GM21423 (cell line): ENCODE measurements around the gene APOL2.
"Not testable (repeated sequence)": the region's sequence is repeated elsewhere in the genome, so short reads cannot be mapped to it uniquely, and the experiment has no call there.

Source experiments
- ATAC-seq: cut with Tn5 transposase; IDR thresholded peaks from one replicate; pipeline ENCODE4 v1.9.1; 2021; ENCODE audit warnings: mild to moderate bottlenecking, moderate library complexity; ENCODE audit not compliant: unreplicated experiment

APOL2 gene, protein sequence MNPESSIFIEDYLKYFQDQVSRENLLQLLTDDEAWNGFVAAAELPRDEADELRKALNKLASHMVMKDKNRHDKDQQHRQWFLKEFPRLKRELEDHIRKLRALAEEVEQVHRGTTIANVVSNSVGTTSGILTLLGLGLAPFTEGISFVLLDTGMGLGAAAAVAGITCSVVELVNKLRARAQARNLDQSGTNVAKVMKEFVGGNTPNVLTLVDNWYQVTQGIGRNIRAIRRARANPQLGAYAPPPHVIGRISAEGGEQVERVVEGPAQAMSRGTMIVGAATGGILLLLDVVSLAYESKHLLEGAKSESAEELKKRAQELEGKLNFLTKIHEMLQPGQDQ

DNA sequence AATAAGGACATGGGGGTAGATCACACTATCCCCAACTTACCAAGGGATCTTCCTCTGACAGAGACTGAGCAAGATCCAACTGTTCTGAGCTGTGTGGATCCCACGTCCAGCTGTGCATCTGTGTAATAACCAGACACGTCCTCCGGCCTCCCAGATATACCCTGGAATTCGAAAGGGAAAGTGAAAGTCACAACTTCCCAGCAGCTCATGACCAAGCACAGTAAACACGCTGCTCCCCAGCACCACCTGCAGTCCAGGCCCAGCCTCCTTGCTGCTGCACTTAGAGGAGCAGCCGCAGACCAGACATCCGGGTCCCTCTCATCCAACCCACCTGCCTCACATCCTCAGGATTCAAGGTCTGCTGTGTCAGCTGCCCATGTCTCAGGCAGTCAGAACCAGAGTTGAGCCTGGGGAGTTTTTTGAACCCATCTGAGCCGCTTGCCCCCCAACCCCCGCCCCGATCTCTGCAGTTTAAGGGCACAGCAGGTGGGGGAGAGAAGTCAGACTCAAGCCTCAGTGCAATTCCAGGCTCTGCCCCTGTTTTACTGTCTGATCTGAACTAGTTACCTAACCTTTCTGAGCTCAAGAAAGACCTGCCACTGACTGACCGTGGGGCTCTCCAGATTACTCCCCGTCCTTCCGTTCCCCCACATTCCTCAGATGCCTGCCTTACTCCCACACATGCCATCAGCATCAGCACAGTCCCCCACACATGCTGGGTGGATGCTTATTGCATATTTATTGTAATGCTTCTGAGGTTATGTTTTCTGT, at the start of gene APOL2:
APOL2 (minus strand) TSS at position 127 of the 771 bp plus-strand sequence. CDS start 6,365 bp downstream, outside the sequence.
- peak; percentile 85 for ATAC-seq

DNA sequence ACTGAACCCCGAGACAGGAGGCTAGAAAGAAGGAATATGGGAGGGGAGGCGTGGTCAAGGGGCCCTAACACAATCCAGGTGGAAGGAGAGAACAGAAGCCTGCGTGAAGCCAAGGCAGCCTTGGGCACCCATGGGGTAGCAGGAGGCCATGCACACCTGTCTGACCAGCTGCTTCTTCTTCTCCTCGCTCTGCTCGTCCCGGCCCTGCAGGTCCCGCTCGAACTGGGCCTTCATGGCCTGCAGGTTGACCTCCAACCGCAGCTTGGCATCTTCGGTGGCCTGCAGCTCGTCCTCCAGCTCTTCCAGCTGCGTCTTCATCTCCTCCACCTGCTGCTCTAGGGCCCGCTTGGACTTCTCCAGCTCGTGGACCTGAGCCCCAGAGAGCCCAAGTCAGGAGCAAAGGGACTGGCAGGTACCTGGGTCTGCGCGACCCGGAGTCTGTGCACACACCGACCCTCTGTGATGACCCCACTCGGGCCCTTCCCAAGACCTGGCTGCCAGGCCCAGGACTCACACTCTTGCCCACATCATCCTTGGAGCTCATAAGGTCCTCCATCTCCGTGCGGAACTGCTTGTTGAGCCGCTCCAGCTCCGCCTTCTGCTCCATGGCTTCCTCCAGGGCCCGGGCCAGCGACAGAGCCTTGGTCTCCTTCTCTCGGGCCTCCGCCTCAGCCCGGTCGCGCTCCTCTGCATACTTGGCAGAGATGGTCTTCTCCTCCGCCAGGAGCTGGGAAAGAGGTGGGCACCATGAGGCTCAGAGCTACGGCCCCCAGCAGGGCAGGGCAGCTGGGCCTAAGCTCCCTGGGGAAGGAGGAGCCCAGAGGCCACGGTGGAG, 49.5 kb upstream of the APOL2 start:
- no peak for ATAC-seq

DNA sequence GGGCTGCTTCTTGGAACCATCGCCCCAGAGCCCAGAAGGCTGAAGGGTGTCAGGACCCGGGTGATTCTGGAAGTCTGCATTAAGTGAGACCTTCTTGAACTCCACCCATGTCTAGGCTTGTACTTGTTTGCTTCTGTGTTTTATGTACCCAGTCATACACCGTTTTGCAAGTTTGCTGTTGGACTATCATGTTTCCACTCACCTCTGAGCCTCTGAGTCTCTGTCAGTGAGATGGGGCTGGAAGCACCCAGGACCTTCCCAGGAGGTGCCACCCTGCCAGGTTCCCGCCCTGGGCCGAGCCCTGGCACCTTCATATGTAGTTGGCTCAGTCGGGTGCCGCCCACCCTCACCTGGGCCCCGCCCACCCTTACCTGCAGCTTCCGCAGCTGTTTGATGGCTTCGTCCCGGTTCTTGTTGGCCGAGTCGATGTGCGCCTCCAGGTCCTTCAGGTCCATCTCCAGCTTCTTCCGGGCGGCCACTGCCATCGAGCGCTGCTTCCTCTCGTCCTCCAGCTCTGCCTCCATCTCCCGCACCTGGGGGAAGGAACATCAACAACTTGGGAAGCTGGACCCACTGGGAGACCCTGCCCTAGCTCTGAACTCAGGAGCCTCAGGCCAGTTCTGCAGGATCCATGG, 48.7 kb upstream of the APOL2 start:
- ATAC-seq: no peak

DNA sequence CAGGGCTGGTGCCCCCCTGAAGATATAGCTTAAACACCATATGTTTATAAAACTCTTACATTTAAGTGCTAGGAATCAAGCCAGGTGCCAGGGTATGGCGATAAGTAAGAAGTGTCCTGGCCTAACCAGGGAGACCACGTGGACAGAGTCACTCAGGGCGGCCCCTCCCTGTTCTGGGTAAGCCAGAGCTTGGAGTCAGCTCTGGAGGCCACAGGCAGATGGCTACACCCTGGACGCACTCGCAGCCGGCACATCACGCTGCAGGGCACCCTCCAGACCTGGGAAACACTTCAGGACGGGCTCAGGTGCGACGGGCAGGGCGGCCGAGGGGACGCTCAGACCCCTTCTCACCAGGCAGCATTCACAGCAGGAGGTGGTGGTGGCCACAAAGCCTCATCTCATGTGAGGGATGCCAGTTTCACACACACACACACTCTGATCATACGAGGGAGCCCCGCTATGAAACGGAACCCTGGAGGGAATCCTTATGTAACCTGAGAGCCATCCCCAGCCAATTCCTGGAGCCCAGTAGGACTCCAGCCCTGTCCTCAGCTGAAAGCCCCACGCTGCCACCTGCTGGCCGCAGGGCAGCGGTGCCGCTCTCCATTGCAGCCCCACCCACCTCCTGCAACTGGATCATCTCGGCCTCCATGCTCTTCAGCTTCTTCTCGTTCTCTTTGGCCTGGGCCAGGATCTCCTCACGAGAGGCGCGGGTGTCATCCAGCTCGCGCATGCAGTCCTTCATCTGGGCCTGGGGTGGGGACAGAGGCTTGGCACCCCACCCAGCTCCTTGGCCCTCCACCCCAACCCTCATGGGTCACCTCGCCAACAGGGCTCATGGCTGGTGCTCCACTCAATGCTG, 47.0 kb upstream of the APOL2 start:
- no peak for ATAC-seq

DNA sequence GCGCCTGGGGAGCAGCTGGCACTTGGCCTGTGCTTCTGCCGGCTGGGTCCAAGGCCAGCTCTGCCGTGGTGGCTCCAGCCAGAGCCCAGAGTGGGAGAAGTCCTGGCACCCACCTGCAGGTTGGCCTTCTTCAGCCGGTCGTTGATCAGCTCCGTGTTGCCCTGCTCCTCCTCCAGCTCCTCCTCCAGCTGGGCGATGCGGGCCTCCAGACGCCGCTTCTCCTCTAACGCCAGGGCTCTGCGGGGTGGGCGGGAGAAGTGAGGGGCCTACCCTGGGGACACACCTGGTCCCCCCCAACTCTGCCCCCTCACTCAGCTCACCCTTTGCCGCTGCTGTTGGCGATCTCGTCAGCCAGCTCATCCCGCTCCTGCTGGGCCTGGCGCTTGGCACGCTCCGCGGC, 46.2 kb upstream of the APOL2 start:
- ATAC-seq: no peak

DNA sequence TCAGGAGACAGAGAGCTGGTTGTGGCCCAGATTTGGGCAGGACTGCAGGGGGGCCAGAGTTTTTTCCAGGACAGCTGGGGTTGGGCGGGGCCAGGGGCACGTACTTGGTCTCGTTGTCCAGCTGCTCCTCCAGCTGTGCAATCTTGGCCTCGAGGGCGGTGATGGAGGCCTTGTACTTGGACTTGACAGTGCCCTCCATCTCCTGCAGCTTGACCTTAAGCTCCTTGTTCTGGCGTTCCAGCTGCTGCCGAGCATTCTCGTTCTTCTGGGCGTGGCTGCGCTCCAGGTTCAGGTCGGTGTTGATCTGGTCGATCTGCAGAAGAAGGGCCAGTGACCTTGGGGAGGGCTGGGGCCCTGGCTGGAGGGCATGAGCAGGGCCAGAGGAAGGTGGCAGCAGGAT, 45.7 kb upstream of the APOL2 start:
- no peak for ATAC-seq

DNA sequence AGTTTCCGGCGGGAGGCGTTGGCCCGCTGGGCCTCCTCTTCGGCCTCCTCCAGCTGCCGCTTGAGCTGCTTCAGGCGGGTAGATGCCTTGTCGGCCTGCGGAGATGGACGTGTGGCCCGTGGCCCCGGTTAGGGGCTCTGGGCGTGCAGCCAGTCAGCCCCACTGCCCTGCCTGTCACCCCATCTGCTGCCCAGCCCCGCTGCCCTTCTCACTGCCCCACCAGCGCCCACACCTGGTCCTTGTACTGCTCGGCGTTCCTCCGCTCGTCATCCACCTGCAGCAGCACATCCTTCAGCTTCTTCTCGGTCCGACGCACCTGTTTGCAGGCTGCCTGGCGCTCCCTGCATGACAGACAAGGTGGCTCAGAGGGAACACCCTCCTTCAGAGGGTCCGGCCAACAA, 44.8 kb upstream of the APOL2 start:
- no peak for ATAC-seq

DNA sequence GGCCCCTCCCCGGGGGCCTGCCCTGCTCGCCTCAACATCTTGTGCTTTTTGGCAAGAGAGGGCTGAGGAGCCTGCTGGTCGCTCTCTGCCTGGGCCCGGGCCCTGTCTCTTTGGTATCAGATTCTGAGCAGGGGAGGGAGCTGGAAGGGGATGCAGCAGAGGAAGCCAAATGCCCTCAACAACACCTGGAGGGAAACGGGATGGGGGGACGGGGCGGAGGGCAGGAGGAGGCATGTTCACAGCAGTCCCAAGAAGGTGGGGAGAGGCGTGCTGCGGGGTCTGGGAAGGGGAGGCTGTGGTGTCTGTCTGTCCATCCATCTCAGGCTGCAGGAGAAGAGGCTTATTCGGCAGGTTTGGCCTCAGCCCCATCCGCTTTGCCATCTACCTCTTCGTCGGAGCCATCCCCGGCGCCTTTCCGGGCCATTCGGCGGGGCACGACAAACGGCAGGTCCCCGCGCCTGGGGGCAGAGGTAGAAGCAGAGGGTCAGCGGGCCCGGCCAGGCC, 43.1 kb upstream of the APOL2 start:
- ATAC-seq: no peak

DNA sequence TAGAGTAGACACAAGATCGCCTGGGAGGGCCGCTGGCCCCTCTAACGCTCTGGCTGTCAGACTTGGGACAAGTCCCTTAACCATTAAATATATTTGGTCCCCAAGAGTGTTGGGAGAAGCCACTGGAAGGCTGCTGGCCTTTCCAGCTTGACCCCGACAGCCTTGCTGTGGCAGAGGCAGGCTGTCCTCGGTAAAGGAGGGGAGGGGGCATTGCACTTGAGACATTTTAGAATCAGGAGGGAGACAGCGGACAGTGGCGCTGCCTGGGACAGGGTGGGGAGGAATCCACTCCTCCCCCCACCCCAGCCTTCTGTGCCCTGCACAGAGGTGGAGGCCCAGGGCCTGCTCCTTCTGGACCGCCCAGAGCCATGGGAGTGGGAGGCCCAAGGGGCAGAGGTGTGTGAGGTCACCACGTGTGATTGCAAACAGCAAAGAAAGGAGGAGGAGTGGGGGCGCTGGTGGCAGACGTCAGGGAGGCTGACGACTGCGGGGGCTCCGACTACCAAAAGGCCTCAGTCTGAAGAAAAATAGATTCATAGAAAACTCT, 42.5 kb upstream of the APOL2 start:
- ATAC-seq: no peak

DNA sequence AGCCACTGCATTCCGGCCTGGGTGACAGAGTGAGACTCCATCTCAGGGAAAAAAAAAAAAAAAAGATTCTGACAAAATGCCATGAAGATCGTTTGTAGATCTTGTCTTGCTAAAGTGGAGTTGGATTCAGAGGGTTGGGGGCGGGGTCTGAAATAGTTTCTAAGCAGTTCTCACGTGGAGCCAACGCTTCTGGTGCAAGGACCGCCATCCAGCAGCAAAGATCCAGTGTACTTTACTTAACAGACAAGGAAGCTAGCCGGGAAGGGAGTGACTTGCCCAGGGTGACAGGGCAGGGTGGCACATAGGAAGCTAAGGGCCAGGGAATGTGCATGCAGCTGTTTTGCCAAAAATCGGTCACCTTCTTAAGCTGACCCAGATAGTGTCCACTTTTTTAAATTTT, 41.1 kb upstream of the APOL2 start:
- no peak for ATAC-seq

DNA sequence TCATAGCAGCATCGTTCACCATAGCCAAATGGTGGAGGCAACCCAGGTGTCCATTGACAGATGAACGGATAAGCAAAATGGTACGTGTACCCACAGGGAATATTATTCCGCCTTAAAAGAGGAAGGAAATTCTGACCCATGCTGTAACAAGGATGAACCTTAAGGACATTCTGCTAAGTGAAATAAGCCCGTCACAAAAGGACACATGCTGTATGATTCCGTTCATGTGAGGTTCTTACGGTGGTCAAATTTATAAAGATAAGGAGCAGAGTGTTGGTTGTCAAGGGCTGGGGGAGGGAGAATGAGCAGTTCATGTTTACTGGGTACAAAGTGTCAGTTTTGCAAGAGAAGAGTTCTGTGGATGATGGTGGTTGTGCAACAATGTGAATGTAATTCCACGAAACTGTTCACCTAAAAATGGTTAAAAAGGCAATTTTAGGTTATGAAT, 39.9 kb upstream of the APOL2 start:
- no peak for ATAC-seq

DNA sequence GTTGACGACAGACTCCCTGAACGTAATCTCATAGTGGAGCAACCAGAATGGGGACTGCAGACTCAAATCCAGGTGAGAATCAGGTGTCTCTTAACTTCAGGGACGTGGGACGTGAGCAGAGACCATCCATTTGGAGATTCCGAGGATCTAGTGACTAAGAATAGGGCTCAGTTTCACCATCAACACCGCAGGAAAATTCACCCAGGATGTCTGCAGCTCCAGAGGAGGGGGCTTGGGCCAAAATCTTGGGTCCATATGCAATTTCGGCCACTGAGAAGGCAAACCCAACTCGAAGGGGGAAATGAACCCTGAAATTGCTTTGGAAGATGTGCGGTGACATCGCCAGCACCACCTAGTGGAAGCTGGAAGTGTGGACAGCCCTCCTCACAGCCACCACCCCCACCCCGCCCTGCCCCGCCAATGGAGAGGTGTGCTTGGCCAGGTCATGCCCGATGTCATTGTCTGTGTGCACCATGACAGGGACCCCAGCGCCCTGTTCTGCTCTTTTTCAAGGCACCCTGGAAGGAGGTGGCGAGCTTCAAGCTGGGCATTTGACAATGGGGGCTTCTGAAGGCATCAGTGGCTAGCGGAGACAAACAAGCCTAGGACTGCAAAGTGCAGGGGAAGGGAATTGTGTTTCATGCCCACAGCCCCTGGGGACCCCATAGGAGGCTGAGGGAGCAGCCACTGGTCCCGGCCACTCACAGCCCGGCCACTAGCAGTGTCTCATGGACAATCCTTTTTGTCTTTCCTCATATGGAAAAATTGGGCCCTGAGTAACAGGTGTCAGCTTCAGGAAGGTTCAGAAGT, 38.4 kb upstream of the APOL2 start:
- no peak for ATAC-seq

DNA sequence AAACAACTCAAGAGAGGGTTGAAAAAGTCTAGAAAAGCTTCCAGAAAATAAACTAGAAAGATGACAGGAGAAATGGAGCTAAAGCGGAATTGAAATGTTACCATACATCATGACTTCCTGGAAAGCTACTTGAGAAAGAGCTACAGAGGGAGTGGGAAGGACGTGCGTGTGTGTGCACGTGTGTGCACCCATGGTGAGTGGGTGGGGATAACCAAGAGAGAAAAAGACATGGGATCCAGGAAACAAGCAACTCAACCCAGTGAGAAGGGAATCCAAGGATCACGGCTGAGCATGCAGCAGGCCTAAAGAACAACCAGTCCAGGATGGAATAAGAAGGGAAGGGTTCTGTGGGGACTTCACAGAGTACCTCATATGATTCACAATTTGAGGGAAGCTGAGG, 35.2 kb upstream of the APOL2 start:
- ATAC-seq: no peak

DNA sequence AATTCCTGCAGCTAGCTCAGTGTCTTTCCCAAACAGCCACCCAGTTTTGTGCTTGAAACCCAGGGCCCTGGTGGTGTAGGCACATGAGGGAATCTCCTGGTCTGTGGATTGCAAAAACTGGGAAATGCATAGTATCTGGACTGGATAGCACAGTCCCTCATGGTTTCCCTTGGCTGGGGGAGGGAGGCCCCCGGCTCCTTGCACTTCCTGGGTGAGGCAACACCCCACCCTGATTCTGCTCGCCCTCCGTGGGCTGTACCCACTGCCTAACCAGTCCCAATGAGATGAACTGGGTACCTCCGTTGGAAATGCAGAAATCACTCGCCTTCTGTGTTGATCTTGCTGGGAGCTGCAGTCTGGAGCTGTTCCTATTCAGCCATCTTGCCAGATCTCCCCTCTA, 32.6 kb upstream of the APOL2 start:
- ATAC-seq: not testable (repeated sequence)

DNA sequence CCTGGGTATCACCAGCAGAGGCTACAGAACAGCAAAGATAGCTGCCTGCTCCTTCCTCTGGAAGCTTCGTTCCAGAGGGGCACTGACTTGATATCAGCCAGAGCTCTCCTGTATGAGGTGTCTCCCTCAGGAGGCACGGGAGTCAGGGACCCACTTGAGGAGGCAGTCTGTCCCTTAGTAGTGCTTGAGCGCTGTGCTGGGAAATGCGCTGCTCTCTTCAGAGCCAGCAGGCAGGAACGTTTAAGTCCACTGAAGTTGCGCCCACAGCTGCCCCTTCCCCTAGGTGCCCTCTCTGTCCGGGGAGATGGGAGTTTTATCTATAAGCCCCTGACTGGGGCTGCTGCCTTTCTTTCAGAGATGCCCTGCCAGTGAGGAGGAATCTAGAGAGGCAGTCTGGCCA, 31.9 kb upstream of the APOL2 start:
- not testable (repeated sequence) for ATAC-seq

DNA sequence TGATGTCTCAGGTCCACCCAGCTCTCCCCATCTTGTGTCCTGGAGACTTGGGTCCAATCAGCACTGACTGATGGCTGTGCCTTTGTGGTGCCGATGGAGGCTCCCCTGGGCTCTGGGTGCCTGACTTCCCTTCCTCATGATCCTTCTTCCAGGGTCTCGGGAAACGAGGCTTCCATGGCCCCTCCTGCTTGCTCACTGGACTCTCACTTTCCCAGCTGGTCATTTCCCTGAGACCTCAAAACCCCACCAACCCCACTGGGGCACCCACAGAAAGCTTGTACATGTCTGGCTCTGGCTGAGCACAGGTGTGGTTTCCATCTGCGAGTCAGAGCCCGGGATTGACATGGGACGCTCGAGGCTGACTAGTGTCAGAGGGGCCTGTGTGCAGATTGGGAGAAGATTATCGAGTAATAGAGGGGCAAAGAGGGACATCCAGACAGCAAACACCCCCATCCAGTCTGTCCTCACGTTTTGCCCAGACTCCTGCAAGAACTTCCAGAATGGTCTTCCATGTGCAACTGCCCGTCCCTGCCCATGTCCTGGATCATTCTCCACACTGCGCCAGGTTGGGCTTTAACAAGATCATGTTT, 28.7 kb upstream of the APOL2 start:
- ATAC-seq: no peak

DNA sequence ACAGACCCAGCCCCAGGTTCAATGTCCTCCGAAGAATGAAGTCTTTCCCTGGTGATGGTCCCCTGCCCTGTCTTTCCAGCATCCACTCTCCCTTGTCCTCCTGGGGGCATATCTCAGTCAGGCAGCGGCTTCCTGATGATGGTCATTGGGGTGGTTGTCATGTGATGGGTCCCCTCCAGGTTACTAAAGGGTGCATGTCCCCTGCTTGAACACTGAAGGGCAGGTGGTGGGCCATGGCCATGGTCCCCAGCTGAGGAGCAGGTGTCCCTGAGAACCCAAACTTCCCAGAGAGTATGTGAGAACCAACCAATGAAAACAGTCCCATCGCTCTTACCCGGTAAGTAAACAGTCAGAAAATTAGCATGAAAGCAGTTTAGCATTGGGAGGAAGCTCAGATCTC, 27.7 kb upstream of the APOL2 start:
- no peak for ATAC-seq
